Uterus (tissue), 2 donors: ENCODE results near the gene RPRD2.

Experiments
- CTCF ChIP-seq, 4 experiments: fragments of 200-600 bp in 2 of 4; fragments of 450-650 bp in 2 of 4; sonication (generic) in 2 of 4; IDR thresholded peaks; one replicate each; pipeline ENCODE4 v1.5.1; 2016 to 2019; ENCODE audit warnings: antibody characterized with exemption in 4 of 4, mild to moderate bottlenecking in 2 of 4, moderate library complexity in 1 of 4
- POLR2A ChIP-seq, 2 donors: fragments of 450-650 bp; IDR thresholded peaks; one replicate each; pipeline ENCODE4 v1.6.1; 2016; ENCODE audit warnings: antibody characterized with exemption in 2 of 2, mild to moderate bottlenecking in 1 of 2, moderate library complexity in 1 of 2

GRCh38 chr1:150414592-150414991 lies 50.6 kb downstream of the RPRD2 start:
- TF ChIP-seq CTCF (IDR thresholded peaks at IDR 0.05) (no peak), POLR2A (IDR thresholded peaks at IDR 0.05) (no peak)
